ENCODE data around the gene EGR1.

Gene EGR1

GRCh38 chr5:138463419-138464007 is 1.8 kb upstream of the EGR1 start:
- peak overlapping the region; percentile 42 for H3K4me3 ChIP-seq (replicated peaks; ENCODE audit: insufficient read depth, low read length)
- no peak for DNase-seq (ENCODE audit: low read depth in 1 of 2, low spot score in 1 of 2)

GRCh38 chr5:138464008-138464387 is 1.3 kb upstream of the EGR1 start:
- Histone ChIP-seq H3K27ac (replicated peaks) (peak overlapping the region; percentile 94), H3K27me3 (ENCODE audit: insufficient read depth, poor library complexity, severe bottlenecking) (no peaks in the 10 kb centered on the region), H3K4me3 (replicated peaks; ENCODE audit: insufficient read depth, low read length) (peak overlapping the region; percentile 58)
- peak; percentile 78 to 80 for DNase-seq (ENCODE audit: low read depth in 1 of 2, low spot score in 1 of 2)
- TF ChIP-seq REST (IDR thresholded peaks at IDR 0.05; ENCODE audit: insufficient replicate concordance, low read depth) (no peak), SPI1 (IDR thresholded peaks at IDR 0.05; ENCODE audit: borderline replicate concordance, low read depth) (no peak), CTCF (IDR thresholded peaks at IDR 0.05; ENCODE audit: insufficient read depth, low read length) (peak; percentile 26), GABPA (IDR thresholded peaks at IDR 0.05; ENCODE audit: low read depth) (peak; percentile 33; the same call in 1 of the 2 replicates)

More at GRCh38 chr5:138463419-138464007, 1.8 kb upstream of the EGR1 start:
- Histone ChIP-seq H3K27me3 (ENCODE audit: insufficient read depth, poor library complexity, severe bottlenecking) (no peaks in the 10 kb centered on the region), H3K27ac (replicated peaks) (peak overlapping the region; percentile 94)
- TF ChIP-seq GABPA (IDR thresholded peaks at IDR 0.05; ENCODE audit: low read depth) = no peak
- no peak for TF ChIP-seq POLR2AphosphoS5 (IDR thresholded peaks at IDR 0.05; ENCODE audit: low read depth)
- TF ChIP-seq REST (IDR thresholded peaks at IDR 0.05; ENCODE audit: insufficient replicate concordance, low read depth) = no peak
- TF ChIP-seq SPI1 (IDR thresholded peaks at IDR 0.05; ENCODE audit: borderline replicate concordance, low read depth) = no peak
- TF ChIP-seq CTCF (IDR thresholded peaks at IDR 0.05; ENCODE audit: insufficient read depth, low read length) = no peak

GRCh38 chr5:138464388-138465260 is 655 bp upstream of the EGR1 start:
- DNase-seq (ENCODE audit: low read depth in 1 of 2, low spot score in 1 of 2) = peak; percentile 77 to 94
- TF ChIP-seq CTCF (IDR thresholded peaks at IDR 0.05; ENCODE audit: insufficient read depth, low read length) (no peak), POLR2AphosphoS5 (IDR thresholded peaks at IDR 0.05; ENCODE audit: low read depth) (peak; percentile 37; the same call in 1 of the 2 replicates)
- peak overlapping the region; percentile 58 for H3K4me3 ChIP-seq (replicated peaks; ENCODE audit: insufficient read depth, low read length)
- H3K27ac ChIP-seq (replicated peaks) = peak overlapping the region; percentile 94
- H3K27me3 ChIP-seq (ENCODE audit: insufficient read depth, poor library complexity, severe bottlenecking) = no peaks in the 10 kb centered on the region

Measured in HL-60 (cell line).